ENCODE data around the gene ZNF862. TPM values are rescaled to one million over a fixed set of nuclear protein-coding genes. Genes with fewer than 3 reads are reported as not detected.

The ZNF862 gene
- total and polyA plus RNA-seq, 7 experiments from 2014 or later: 9.1 to 112 (median 39.0) TPM

GRCh38 chr7:149818536-149818840, 19.7 kb upstream of the ZNF862 start:
- Histone ChIP-seq H3K4me1 (ENCODE audit: control insufficient read depth in 2 of 2, insufficient read depth in 2 of 2, low read length in 2 of 2) (no peaks in the 10 kb centered on the region), H3K27me3 (ENCODE audit: control insufficient read depth in 2 of 2, insufficient read depth in 2 of 2, low read length in 2 of 2) (no peaks in the 10 kb centered on the region), H3K9me3 (ENCODE audit: control insufficient read depth in 2 of 3, low read length in 3 of 3) (no peaks in the 10 kb centered on the region), H3K27ac (ENCODE audit: low read depth, low read length) (no peak overlapping the region), H3K4me3 (ENCODE audit: low read length) (no peak overlapping the region), H3K36me3 (ENCODE audit: control insufficient read depth in 2 of 3, insufficient read depth in 3 of 3, low read length in 3 of 3) (no peaks in the 10 kb centered on the region)
- DNase-seq (no peak), ATAC-seq (no peak)
- intact Hi-C loops (cut with micrococcal nuclease): no loop called here
- no peak overlapping the region for H3K27ac Mint-ChIP-seq
- H3K4me3 Mint-ChIP-seq: no peak overlapping the region
- ChIA-PET CTCF (no interaction called here), POLR2A (no interaction called here)
- peaks cover 0 to 2% (median 0%) of the 10 kb centered on the region in 7 donors for H3K4me1 Mint-ChIP-seq
- H3K9me3 Mint-ChIP-seq: no peaks in the 10 kb centered on the region
- H3K36me3 Mint-ChIP-seq: no peaks in the 10 kb centered on the region
- no peaks in the 10 kb centered on the region for H3K27me3 Mint-ChIP-seq

- Histone ChIP-seq H3K4me1 (ENCODE audit: control insufficient read depth in 2 of 2, insufficient read depth in 2 of 2, low read length in 2 of 2) (no peaks in the 10 kb centered on the region), H3K27ac (ENCODE audit: low read depth, low read length) (no peak overlapping the region), H3K9me3 (ENCODE audit: control insufficient read depth in 2 of 3, low read length in 3 of 3) (no peaks in the 10 kb centered on the region), H3K27me3 (ENCODE audit: control insufficient read depth in 2 of 2, insufficient read depth in 2 of 2, low read length in 2 of 2) (no peaks in the 10 kb centered on the region), H3K4me3 (ENCODE audit: low read length) (no peak overlapping the region), H3K36me3 (ENCODE audit: control insufficient read depth in 2 of 3, insufficient read depth in 3 of 3, low read length in 3 of 3) (no peaks in the 10 kb centered on the region)
- Mint-ChIP-seq H3K27ac (no peak overlapping the region), H3K9me3 (no peaks in the 10 kb centered on the region), H3K4me3 (no peak overlapping the region), H3K36me3 (no peaks in the 10 kb centered on the region), H3K27me3 (no peaks in the 10 kb centered on the region), H3K4me1 (peaks cover 0 to 2% (median 0%) of the 10 kb centered on the region in 7 donors)
- CTCF ChIA-PET: no interaction called here
- intact Hi-C loops (cut with micrococcal nuclease): no loop called here
- no peak for ATAC-seq
- no peak for DNase-seq
- POLR2A ChIA-PET: no interaction called here
Observed at GRCh38 chr7:149819141-149819960, 18.8 kb upstream of the ZNF862 start.

DNA sequence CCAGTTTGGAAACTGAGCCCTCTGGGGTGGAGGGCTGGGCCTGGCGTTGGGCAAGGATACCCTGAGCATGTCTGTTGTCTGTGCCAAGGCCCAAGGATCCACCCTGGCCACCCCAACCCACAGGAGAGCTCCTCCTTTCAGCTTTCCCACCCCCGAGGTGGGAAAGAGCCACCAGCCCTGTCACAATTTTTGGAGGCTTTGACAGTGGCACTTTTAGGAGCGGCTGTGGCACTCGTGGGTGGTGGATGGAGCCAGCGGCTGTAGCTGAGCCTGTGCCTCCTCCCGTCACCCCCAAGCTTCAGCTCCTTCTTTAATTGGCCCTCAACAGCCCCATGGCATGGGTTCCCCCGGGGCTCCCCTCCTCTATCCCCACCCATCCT, 18.2 kb upstream of the ZNF862 start:
- Histone ChIP-seq H3K27ac (ENCODE audit: low read depth, low read length) (no peak overlapping the region), H3K9me3 (ENCODE audit: control insufficient read depth in 2 of 3, low read length in 3 of 3) (no peaks in the 10 kb centered on the region), H3K4me1 (ENCODE audit: control insufficient read depth in 2 of 2, insufficient read depth in 2 of 2, low read length in 2 of 2) (no peaks in the 10 kb centered on the region), H3K27me3 (ENCODE audit: control insufficient read depth in 2 of 2, insufficient read depth in 2 of 2, low read length in 2 of 2) (no peaks in the 10 kb centered on the region), H3K36me3 (ENCODE audit: control insufficient read depth in 2 of 3, insufficient read depth in 3 of 3, low read length in 3 of 3) (no peaks in the 10 kb centered on the region), H3K4me3 (ENCODE audit: low read length) (no peak overlapping the region)
- H3K36me3 Mint-ChIP-seq: no peaks in the 10 kb centered on the region
- H3K27ac Mint-ChIP-seq: no peak overlapping the region
- peaks cover 0 to 2% (median 0%) of the 10 kb centered on the region in 7 donors for H3K4me1 Mint-ChIP-seq
- no peaks in the 10 kb centered on the region for H3K9me3 Mint-ChIP-seq
- H3K4me3 Mint-ChIP-seq: no peak overlapping the region
- H3K27me3 Mint-ChIP-seq: no peaks in the 10 kb centered on the region
- DNase-seq (no peak), ATAC-seq (no peak)
- CTCF ChIA-PET: no interaction called here
- intact Hi-C loops (cut with micrococcal nuclease): no loop called here
- POLR2A ChIA-PET: no interaction called here

DNA sequence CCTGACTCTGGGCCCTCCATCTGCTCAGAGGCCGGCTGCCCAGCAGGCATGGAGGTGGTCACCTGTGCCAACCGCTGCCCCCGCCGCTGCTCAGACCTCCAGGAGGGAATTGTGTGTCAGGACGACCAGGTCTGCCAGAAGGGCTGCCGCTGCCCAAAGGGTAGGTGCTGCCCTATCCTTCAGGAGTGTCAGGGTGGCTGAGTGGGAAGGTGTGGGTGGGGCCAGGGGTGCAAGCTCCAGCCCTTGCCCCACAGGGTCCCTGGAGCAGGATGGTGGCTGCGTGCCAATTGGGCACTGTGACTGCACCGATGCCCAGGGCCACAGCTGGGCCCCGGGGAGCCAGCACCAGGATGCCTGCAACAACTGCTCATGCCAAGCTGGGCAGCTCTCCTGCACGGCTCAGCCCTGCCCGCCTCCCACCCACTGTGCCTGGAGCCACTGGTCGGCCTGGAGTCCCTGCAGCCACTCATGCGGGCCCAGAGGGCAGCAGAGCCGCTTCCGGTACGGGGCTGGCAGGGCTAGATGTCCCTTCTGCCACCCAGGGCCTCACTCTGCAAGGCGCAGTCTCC, 17.5 kb upstream of the ZNF862 start:
- Mint-ChIP-seq H3K4me1 (peaks cover 0 to 2% (median 0%) of the 10 kb centered on the region in 7 donors), H3K27me3 (no peaks in the 10 kb centered on the region), H3K36me3 (no peaks in the 10 kb centered on the region), H3K9me3 (no peaks in the 10 kb centered on the region), H3K27ac (no peak overlapping the region), H3K4me3 (no peak overlapping the region)
- intact Hi-C loops (cut with micrococcal nuclease): no loop called here
- no peaks in the 10 kb centered on the region for H3K9me3 ChIP-seq (ENCODE audit: control insufficient read depth in 2 of 3, low read length in 3 of 3)
- H3K36me3 ChIP-seq (ENCODE audit: control insufficient read depth in 2 of 3, insufficient read depth in 3 of 3, low read length in 3 of 3): no peaks in the 10 kb centered on the region
- ChIA-PET POLR2A (interaction anchor here (0.6 kb wide), 1 partner anchor 45 kb away, joined by 3 read pairs; no protein-coding TSS in a partner anchor), CTCF (no interaction called here)
- DNase-seq (no peak), ATAC-seq (no peak)
- no peaks in the 10 kb centered on the region for H3K27me3 ChIP-seq (ENCODE audit: control insufficient read depth in 2 of 2, insufficient read depth in 2 of 2, low read length in 2 of 2)
- no peaks in the 10 kb centered on the region for H3K4me1 ChIP-seq (ENCODE audit: control insufficient read depth in 2 of 2, insufficient read depth in 2 of 2, low read length in 2 of 2)
- no peak overlapping the region for H3K4me3 ChIP-seq (ENCODE audit: low read length)
- H3K27ac ChIP-seq (ENCODE audit: low read depth, low read length): no peak overlapping the region

GRCh38 chr7:149821191-149822148, 16.7 kb upstream of the ZNF862 start:
- no peak overlapping the region for H3K27ac Mint-ChIP-seq
- intact Hi-C loops (cut with micrococcal nuclease): no loop called here
- CTCF ChIA-PET: no interaction called here

DNA sequence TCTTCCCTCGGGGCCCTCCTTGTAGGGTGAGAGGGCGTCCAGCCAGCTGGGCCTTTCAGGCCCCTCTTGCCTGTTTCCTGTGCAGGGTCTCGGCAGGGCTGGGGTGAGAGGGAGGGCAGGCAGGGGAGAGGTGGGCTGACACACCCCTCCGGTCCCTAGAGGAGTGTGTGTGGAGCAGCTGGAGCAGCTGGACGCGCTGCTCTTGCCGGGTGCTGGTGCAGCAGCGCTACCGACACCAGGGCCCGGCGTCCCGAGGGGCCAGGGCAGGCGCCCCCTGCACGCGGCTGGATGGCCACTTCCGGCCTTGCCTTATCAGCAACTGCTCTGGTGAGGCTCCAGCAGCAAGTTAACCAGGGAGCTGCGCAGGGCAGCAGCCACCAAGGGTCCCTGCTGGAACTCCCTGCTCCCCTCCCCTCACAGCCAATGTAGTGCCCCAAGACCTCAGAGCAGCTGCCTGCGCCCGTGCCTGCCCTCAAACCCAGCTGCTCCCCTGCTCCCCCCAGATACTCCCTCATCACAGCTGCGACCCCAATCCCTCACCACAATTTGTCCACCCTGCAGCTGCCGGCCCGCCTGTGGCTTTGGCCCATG, 15.7 kb upstream of the ZNF862 start:
- no peak overlapping the region for H3K27ac Mint-ChIP-seq
- Histone ChIP-seq H3K4me1 (ENCODE audit: control insufficient read depth in 2 of 2, insufficient read depth in 2 of 2, low read length in 2 of 2) (no peaks in the 10 kb centered on the region), H3K27ac (ENCODE audit: low read depth, low read length) (no peak overlapping the region), H3K9me3 (ENCODE audit: control insufficient read depth in 2 of 3, low read length in 3 of 3) (no peaks in the 10 kb centered on the region), H3K27me3 (ENCODE audit: control insufficient read depth in 2 of 2, insufficient read depth in 2 of 2, low read length in 2 of 2) (no peaks in the 10 kb centered on the region), H3K4me3 (ENCODE audit: low read length) (no peak overlapping the region), H3K36me3 (ENCODE audit: control insufficient read depth in 2 of 3, insufficient read depth in 3 of 3, low read length in 3 of 3) (no peaks in the 10 kb centered on the region)
- H3K4me1 Mint-ChIP-seq: no peaks in the 10 kb centered on the region
- H3K27me3 Mint-ChIP-seq: no peaks in the 10 kb centered on the region
- ChIA-PET CTCF (no interaction called here), POLR2A (no interaction called here)
- DNase-seq (no peak), ATAC-seq (no peak)
- H3K4me3 Mint-ChIP-seq: no peak overlapping the region
- H3K36me3 Mint-ChIP-seq: no peaks in the 10 kb centered on the region
- intact Hi-C loops (cut with micrococcal nuclease): no loop called here
- no peaks in the 10 kb centered on the region for H3K9me3 Mint-ChIP-seq

More at GRCh38 chr7:149821191-149822148, 16.7 kb upstream of the ZNF862 start:
- Histone ChIP-seq H3K36me3 (ENCODE audit: control insufficient read depth in 2 of 3, insufficient read depth in 3 of 3, low read length in 3 of 3) (no peaks in the 10 kb centered on the region), H3K27me3 (ENCODE audit: control insufficient read depth in 2 of 2, insufficient read depth in 2 of 2, low read length in 2 of 2) (no peaks in the 10 kb centered on the region), H3K4me3 (ENCODE audit: low read length) (no peak overlapping the region), H3K4me1 (ENCODE audit: control insufficient read depth in 2 of 2, insufficient read depth in 2 of 2, low read length in 2 of 2) (no peaks in the 10 kb centered on the region), H3K27ac (ENCODE audit: low read depth, low read length) (no peak overlapping the region), H3K9me3 (ENCODE audit: control insufficient read depth in 2 of 3, low read length in 3 of 3) (no peaks in the 10 kb centered on the region)
- POLR2A ChIA-PET: interaction anchor here (0.6 kb wide), 1 partner anchor 45 kb away, joined by 3 read pairs; no protein-coding TSS in a partner anchor
- Mint-ChIP-seq H3K36me3 (no peaks in the 10 kb centered on the region), H3K27me3 (no peaks in the 10 kb centered on the region), H3K4me3 (no peak overlapping the region), H3K9me3 (no peaks in the 10 kb centered on the region), H3K4me1 (peaks cover 0 to 2% (median 0%) of the 10 kb centered on the region in 7 donors)
- ATAC-seq (no peak), DNase-seq (no peak)
